ENCODE measurements around the gene TMED5. TPM values are rescaled to one million over a fixed set of nuclear protein-coding genes. Genes with fewer than 3 reads are reported as not detected.

Gene TMED5
- total RNA-seq, 1 donor from 2014 or later, result 44.0 TPM

GRCh38 chr1:93155335-93155734 is 24.9 kb downstream of the TMED5 start:
- H3K27ac ChIP-seq (replicated peaks), result no peak overlapping the region
- peaks cover 84% of the 10 kb centered on the region for H3K36me3 ChIP-seq
- TF ChIP-seq, protein P1, sequence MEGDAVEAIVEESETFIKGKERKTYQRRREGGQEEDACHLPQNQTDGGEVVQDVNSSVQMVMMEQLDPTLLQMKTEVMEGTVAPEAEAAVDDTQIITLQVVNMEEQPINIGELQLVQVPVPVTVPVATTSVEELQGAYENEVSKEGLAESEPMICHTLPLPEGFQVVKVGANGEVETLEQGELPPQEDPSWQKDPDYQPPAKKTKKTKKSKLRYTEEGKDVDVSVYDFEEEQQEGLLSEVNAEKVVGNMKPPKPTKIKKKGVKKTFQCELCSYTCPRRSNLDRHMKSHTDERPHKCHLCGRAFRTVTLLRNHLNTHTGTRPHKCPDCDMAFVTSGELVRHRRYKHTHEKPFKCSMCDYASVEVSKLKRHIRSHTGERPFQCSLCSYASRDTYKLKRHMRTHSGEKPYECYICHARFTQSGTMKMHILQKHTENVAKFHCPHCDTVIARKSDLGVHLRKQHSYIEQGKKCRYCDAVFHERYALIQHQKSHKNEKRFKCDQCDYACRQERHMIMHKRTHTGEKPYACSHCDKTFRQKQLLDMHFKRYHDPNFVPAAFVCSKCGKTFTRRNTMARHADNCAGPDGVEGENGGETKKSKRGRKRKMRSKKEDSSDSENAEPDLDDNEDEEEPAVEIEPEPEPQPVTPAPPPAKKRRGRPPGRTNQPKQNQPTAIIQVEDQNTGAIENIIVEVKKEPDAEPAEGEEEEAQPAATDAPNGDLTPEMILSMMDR (IDR thresholded peaks at IDR 0.05; ENCODE audit: borderline replicate concordance), result no peak
- H3K4me1 ChIP-seq, result peaks cover 7% of the 10 kb centered on the region
- intact Hi-C loops (cut with micrococcal nuclease), result no loop called here
- no peaks in the 10 kb centered on the region for H3K27me3 ChIP-seq (ENCODE audit: low read depth)
- no peak overlapping the region for H3K4me3 ChIP-seq
- DNase-seq, result no peak
- H3K9me3 ChIP-seq (replicated peaks), result no peaks in the 10 kb centered on the region

DNA sequence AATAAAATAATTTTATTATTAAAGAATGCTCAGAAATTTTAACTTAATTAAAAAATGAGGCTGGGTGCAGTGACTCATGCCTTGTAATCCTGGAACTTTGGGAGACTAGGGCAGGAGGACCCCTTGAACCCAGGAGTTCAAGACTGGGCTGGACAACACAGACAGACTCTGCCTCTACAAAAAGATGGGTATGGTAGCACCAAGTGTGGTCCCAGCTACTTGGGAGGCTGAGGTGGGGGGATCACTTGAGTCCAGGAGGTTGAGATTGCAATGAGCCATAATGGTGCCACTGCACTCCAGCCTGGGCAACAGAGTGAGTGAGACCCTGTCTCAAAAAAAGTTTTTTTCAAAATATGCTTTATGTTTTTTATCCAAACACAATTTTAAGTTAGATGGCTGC is 25.3 kb downstream of the TMED5 start:
- Histone ChIP-seq H3K9me3 (replicated peaks) (no peaks in the 10 kb centered on the region), H3K27ac (replicated peaks) (no peak overlapping the region), H3K27me3 (ENCODE audit: low read depth) (no peaks in the 10 kb centered on the region), H3K4me3 (no peak overlapping the region), H3K36me3 (peaks cover 85% of the 10 kb centered on the region), H3K4me1 (peaks cover 7% of the 10 kb centered on the region)
- TF ChIP-seq, protein P1 (IDR thresholded peaks at IDR 0.05; ENCODE audit: borderline replicate concordance), result no peak
- no peak for DNase-seq
- intact Hi-C loops (cut with micrococcal nuclease), result no loop called here

- Histone ChIP-seq H3K9me3 (replicated peaks) (no peaks in the 10 kb centered on the region), H3K4me1 (peaks cover 11% of the 10 kb centered on the region), H3K27me3 (ENCODE audit: low read depth) (no peaks in the 10 kb centered on the region), H3K36me3 (peaks cover 78% of the 10 kb centered on the region), H3K4me3 (no peak overlapping the region), H3K27ac (replicated peaks) (no peak overlapping the region)
- DNase-seq, result no peak
- TF ChIP-seq, protein P1 (IDR thresholded peaks at IDR 0.05; ENCODE audit: borderline replicate concordance), result no peak
- intact Hi-C loops (cut with micrococcal nuclease), result no loop called here
Measured at GRCh38 chr1:93152835-93153234, 27.4 kb downstream of the TMED5 start.

DNA sequence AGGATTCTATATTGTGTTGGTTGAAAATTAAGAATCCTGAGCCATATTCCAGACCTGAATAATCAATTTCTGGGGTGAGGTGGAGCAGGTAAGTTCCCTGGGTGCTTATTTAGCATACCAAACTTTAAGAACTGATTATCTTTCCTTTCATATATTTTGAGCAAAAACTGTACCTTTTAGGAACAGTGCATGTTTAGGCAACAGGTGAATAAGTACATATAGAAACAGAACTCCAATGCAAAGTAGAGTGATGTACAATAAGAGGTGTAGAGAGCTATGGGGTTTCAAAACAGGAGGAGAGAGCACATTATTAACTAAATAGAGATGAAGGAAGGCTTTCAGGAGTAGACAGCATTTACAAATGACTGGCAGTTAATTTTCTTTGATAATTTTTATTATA is 28.7 kb downstream of the TMED5 start:
- Histone ChIP-seq H3K27me3 (ENCODE audit: low read depth) (no peaks in the 10 kb centered on the region), H3K36me3 (peaks cover 67% of the 10 kb centered on the region), H3K4me3 (no peak overlapping the region), H3K4me1 (peaks cover 17% of the 10 kb centered on the region), H3K9me3 (replicated peaks) (no peaks in the 10 kb centered on the region), H3K27ac (replicated peaks) (no peak overlapping the region)
- DNase-seq, result no peak
- intact Hi-C loops (cut with micrococcal nuclease), result no loop called here
- TF ChIP-seq, protein P1 (IDR thresholded peaks at IDR 0.05; ENCODE audit: borderline replicate concordance), result no peak

GRCh38 chr1:93150729-93151128 is 29.5 kb downstream of the TMED5 start:
- no peak for DNase-seq
- Histone ChIP-seq H3K27me3 (ENCODE audit: low read depth) (no peaks in the 10 kb centered on the region), H3K36me3 (peaks cover 62% of the 10 kb centered on the region), H3K27ac (replicated peaks) (no peak overlapping the region), H3K9me3 (replicated peaks) (no peaks in the 10 kb centered on the region), H3K4me3 (no peak overlapping the region), H3K4me1 (peaks cover 17% of the 10 kb centered on the region)
- TF ChIP-seq, protein P1 (IDR thresholded peaks at IDR 0.05; ENCODE audit: borderline replicate concordance), result no peak
- intact Hi-C loops (cut with micrococcal nuclease), result no loop called here

DNA sequence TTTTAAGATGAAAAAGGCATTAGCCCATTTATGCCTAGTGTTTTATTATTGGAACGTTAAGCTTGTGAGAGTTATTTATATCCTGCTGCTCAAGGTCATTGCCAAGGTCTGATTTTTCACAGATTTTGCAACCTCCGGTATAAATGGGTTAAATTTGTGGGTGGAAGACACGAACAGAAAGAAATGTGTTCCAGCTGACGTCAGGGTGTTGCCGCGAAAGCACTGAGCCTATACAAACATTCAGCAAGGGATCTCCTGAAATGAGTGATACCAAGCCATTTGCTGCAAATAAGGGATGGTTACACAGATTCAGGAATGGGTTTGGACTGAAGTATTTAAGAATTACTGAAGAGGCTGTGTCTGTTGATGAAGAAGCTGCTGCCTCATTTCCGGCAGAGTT is 32.2 kb downstream of the TMED5 start:
- DNase-seq, result no peak
- TF ChIP-seq, protein P1 (IDR thresholded peaks at IDR 0.05; ENCODE audit: borderline replicate concordance), result no peak
- H3K9me3 ChIP-seq (replicated peaks), result no peaks in the 10 kb centered on the region
- H3K4me1 ChIP-seq, result peaks cover 10% of the 10 kb centered on the region
- peaks cover 39% of the 10 kb centered on the region for H3K36me3 ChIP-seq
- no peak overlapping the region for H3K27ac ChIP-seq (replicated peaks)
- no peaks in the 10 kb centered on the region for H3K27me3 ChIP-seq (ENCODE audit: low read depth)
- intact Hi-C loops (cut with micrococcal nuclease), result no loop called here
- H3K4me3 ChIP-seq, result no peak overlapping the region
